Measurements from ENCODE around the gene NOM1. TPM values are rescaled to one million over a fixed set of nuclear protein-coding genes. Genes with fewer than 3 reads are reported as not detected.

Gene NOM1
- total RNA-seq, 3 donors from 2014 or later = 13.9 to 20.9 (median 15.9) TPM

DNA sequence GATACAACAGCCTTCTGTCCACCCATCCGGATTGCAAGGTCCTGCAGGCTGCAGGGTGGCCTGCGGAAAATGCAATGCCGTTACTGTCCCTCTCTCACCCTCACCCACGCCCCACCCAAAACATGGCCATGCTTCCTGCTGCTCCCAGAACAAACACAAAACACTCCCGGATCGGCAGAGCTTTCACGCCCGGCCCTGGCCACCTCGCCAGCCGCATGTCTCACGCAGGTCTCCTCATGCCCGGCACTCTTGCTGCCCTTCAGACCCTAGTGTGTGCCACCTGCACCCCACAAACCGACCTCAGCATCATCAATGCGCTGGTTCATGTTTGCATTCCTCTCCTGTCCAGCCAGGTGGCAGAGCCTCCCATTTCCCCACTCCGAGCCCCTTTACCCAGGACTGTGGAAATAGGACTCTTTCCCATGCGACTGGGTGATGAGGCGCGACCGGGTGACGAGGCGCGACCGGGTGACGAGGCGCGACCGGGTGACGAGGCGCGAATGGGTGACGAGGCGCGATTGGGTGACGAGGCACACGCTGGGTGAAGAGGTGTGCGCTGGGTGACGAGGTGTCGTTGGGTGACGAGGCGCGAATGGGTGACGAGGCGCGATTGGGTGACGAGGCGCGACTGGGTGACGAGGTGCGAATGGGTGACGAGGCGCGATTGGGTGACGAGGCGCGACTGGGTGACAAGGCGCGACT is 8.9 kb upstream of the NOM1 start:
- H3K36me3 ChIP-seq (ENCODE audit: low read depth) = no peaks in the 10 kb centered on the region
- intact Hi-C loops (cut with DNase I, micrococcal nuclease) = no loop called here
- DNase-seq (no peak), ATAC-seq (no peak)
- H3K4me3 ChIP-seq = no peak overlapping the region
- TF ChIP-seq, protein P1, sequence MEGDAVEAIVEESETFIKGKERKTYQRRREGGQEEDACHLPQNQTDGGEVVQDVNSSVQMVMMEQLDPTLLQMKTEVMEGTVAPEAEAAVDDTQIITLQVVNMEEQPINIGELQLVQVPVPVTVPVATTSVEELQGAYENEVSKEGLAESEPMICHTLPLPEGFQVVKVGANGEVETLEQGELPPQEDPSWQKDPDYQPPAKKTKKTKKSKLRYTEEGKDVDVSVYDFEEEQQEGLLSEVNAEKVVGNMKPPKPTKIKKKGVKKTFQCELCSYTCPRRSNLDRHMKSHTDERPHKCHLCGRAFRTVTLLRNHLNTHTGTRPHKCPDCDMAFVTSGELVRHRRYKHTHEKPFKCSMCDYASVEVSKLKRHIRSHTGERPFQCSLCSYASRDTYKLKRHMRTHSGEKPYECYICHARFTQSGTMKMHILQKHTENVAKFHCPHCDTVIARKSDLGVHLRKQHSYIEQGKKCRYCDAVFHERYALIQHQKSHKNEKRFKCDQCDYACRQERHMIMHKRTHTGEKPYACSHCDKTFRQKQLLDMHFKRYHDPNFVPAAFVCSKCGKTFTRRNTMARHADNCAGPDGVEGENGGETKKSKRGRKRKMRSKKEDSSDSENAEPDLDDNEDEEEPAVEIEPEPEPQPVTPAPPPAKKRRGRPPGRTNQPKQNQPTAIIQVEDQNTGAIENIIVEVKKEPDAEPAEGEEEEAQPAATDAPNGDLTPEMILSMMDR (IDR thresholded peaks at IDR 0.05) = no peak
- no peaks in the 10 kb centered on the region for H3K4me1 ChIP-seq (ENCODE audit: low read depth)
- no peaks in the 10 kb centered on the region for H3K9me3 ChIP-seq

DNA sequence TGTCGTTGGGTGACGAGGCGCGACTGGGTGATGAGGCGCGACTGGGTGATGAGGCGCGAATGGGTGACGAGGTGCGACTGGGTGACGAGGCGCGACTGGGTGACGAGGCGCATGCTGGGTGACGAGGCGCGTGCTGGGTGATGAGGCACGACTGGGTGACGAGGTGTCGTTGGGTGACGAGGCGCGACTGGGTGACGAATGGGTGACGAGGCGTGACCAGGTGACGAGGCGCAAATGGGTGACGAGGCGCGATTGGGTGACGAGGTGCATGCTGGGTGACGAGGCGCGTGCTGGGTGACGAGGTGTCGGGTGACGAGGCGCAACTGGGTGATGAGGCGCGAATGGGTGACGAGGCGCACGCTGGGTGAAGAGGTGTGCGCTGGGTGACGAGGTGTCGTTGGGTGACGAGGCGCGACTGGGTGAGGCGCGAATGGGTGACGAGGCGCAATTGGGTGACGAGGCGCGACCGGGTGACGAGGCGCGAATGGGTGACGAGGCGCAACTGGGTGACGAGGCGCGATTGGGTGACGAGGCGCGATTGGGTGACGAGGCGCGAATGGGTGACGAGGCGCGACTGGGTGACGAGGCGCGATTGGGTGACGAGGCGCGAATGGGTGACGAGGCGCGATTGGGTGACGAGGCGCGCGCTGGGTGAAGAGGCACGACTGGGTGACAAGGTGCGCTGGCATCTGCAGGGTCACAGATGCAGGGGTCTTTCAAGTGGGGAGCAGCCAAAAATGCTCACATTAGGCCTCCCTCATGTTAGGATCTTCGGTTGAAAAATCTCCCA is 7.9 kb upstream of the NOM1 start:
- Histone ChIP-seq H3K9me3 (no peaks in the 10 kb centered on the region), H3K4me3 (no peak overlapping the region), H3K36me3 (ENCODE audit: low read depth) (no peaks in the 10 kb centered on the region), H3K4me1 (ENCODE audit: low read depth) (no peaks in the 10 kb centered on the region)
- TF ChIP-seq, protein P1 (IDR thresholded peaks at IDR 0.05) = no peak
- DNase-seq (no peak), ATAC-seq (no peak)
- intact Hi-C loops (cut with DNase I, micrococcal nuclease) = no loop called here

DNA sequence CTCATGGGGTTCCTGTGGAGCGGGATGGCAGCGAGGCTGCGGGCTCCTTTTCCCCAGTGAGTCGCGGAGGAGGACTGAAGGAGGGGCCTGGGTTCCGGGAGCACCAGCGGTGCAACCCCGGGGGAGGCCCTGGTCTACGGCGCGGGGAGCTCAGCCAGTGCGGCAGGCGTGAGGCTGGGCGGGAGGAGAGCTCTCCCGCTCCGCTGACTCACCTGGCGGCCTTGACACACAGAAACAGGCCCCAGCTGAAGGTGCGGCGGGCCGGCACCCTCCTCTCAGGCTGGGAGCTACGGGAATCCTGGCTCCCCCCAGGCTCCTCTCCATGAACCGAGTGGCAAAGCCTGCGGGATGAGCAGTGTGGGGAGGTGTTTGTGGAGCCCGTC is 6.8 kb upstream of the NOM1 start:
- DNase-seq (no peak), ATAC-seq (peak; percentile 40)
- Histone ChIP-seq H3K36me3 (ENCODE audit: low read depth) (no peaks in the 10 kb centered on the region), H3K4me3 (no peak overlapping the region), H3K4me1 (ENCODE audit: low read depth) (no peaks in the 10 kb centered on the region), H3K9me3 (no peaks in the 10 kb centered on the region)
- TF ChIP-seq, protein P1 (IDR thresholded peaks at IDR 0.05) = no peak
- intact Hi-C loops (cut with DNase I, micrococcal nuclease) = no loop called here

DNA sequence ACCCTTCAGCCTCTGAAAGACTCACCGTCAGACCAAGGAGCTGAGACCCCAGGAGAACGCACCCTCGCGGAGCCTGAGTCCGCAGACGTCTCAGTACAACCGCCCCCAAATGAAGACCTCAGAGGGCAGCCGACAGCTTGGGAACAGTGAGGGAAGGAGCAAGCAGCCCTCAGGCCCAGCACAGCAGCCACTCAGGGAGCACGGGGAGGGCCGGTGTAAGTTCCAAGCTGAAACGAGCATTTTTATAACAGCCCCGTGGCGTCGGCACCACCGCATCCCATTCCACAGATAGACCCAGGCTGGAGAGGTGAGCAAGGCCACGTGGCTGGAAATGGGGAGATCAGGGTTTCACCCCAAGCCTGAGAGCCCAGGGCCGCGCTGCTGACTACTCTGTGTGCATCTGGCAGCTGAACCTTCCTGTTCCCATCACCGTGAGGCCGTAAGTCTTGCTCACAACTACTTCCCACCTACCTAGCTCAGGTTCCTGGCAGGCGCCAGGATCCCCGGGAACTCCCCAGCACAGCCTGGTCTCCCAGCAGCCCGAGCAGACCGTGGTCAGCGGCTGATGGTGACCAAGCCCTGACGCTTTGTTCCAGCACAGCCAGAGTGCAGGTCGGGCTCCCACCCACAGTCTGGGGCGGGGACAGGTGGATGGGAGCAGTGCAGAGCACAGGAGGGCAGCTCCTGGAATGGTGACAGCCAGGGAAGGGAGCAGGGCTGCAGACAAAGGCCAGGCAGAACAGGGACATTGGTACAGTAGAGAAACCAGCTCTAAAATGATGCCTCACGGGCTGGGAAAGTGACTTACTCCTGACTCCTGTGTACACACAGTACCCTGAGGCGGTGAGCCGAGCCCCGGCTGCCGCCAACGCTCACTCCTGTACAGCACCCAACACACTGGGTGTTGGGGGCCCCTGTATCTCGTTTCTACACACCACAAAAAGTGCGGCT is 6.1 kb upstream of the NOM1 start:
- H3K4me3 ChIP-seq = no peak overlapping the region
- DNase-seq (no peak), ATAC-seq (peak; percentile 64)
- TF ChIP-seq, protein P1 (IDR thresholded peaks at IDR 0.05) = no peak
- H3K36me3 ChIP-seq (ENCODE audit: low read depth) = no peaks in the 10 kb centered on the region
- no peaks in the 10 kb centered on the region for H3K9me3 ChIP-seq
- H3K4me1 ChIP-seq (ENCODE audit: low read depth) = no peaks in the 10 kb centered on the region
- intact Hi-C loops (cut with DNase I, micrococcal nuclease) = no loop called here

DNA sequence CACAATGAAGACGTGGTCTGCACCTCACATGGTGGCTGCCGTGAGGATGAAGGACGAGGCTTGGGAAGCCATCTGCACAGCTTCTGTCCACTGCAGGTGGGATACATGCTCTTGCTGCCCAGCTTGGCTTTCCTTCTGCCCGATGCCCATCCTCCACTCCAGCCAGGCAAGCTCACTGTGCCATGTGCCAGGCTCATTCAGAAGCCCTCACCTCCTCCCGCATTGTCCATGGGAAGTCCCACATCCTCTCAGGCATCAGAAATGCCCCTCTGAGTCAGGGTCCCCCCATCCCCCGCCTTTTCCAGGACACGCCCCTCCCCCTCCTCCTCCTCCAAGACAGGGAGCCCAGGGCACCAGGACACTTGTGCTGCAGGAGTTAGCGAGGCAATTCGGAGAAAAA is 4.6 kb upstream of the NOM1 start:
- Histone ChIP-seq H3K4me3 (no peak overlapping the region), H3K9me3 (no peaks in the 10 kb centered on the region), H3K36me3 (ENCODE audit: low read depth) (no peaks in the 10 kb centered on the region), H3K4me1 (ENCODE audit: low read depth) (no peaks in the 10 kb centered on the region)
- ATAC-seq (no peak), DNase-seq (no peak)
- intact Hi-C loops (cut with DNase I, micrococcal nuclease) = no loop called here
- TF ChIP-seq, protein P1 (IDR thresholded peaks at IDR 0.05) = no peak
